HEK293 (cell line): ENCODE results near the gene KLHDC9.
A peak's percentile ranks its signal among the peaks of the same experiment; 100 is the strongest.

Experiments used
- ELK4 ChIP-seq: IDR thresholded peaks from 2 replicates; pipeline ENCODE4 v1.6.1; 2011; ENCODE audit warnings: mild to moderate bottlenecking, low read depth, low read length, borderline replicate concordance
- FEZF1 ChIP-seq: fragments of 450-650 bp; formaldehyde crosslinking; IDR thresholded peaks from 2 replicates; pipeline ENCODE4 v1.5.1; 2016; ENCODE audit warnings: missing biosample characterization, missing genetic modification characterization
- GLI4 ChIP-seq: fragments of 450-650 bp; formaldehyde crosslinking; IDR thresholded peaks from 2 replicates; pipeline ENCODE4 v1.5.1; 2016; ENCODE audit warnings: missing biosample characterization, missing genetic modification characterization
- PRDM1 ChIP-seq: fragments of 450-650 bp; formaldehyde crosslinking; IDR thresholded peaks from 2 replicates; pipeline ENCODE4; 2016; ENCODE audit warnings: missing biosample characterization, missing genetic modification characterization
- SCRT1 ChIP-seq: fragments of 450-650 bp; formaldehyde crosslinking; IDR thresholded peaks from 2 replicates; pipeline ENCODE4 v1.5.1; 2016; ENCODE audit warnings: missing biosample characterization, missing genetic modification characterization, borderline replicate concordance
- SP7 ChIP-seq: fragments of 450-650 bp; formaldehyde crosslinking; IDR thresholded peaks from 2 replicates; pipeline ENCODE4 v1.5.1; 2016; ENCODE audit warnings: missing biosample characterization, missing genetic modification characterization
- ZBTB8A ChIP-seq: fragments of 450-650 bp; formaldehyde crosslinking; IDR thresholded peaks from 2 replicates; pipeline ENCODE4 v1.5.1; 2016; ENCODE audit warnings: missing biosample characterization, missing genetic modification characterization
- ZFP69B ChIP-seq: fragments of 450-650 bp; formaldehyde crosslinking; IDR thresholded peaks from 2 replicates; pipeline ENCODE4 v1.5.1; 2016; ENCODE audit warnings: missing biosample characterization, missing genetic modification characterization
- ZNF157 ChIP-seq: fragments of 450-650 bp; formaldehyde crosslinking; IDR thresholded peaks from 2 replicates; pipeline ENCODE4 v1.5.1; 2016; ENCODE audit warnings: missing biosample characterization, missing genetic modification characterization
- ZNF2 ChIP-seq: fragments of 450-650 bp; formaldehyde crosslinking; IDR thresholded peaks from 2 replicates; pipeline ENCODE4 v1.5.1; 2016; ENCODE audit warnings: missing biosample characterization, missing genetic modification characterization
- ZNF23 ChIP-seq: fragments of 450-650 bp; formaldehyde crosslinking; IDR thresholded peaks from 2 replicates; pipeline ENCODE4 v1.5.1; 2016; ENCODE audit warnings: missing biosample characterization, missing genetic modification characterization, borderline replicate concordance
- ZNF24 ChIP-seq: fragments of 450-650 bp; formaldehyde crosslinking; IDR thresholded peaks from 2 replicates; pipeline ENCODE4 v1.5.1; 2016; ENCODE audit warnings: missing biosample characterization, missing genetic modification characterization
- ZNF274 ChIP-seq, 2 experiments: fragments of 200-500 bp in 1 of 2; fragments of 450-650 bp in 1 of 2; sonication (Bioruptor generic) in 1 of 2; formaldehyde crosslinking in 1 of 2; IDR thresholded peaks; 2 replicates each; pipeline versions ENCODE4 v1.5.1 to v1.6.1; 2014 to 2016; ENCODE audit warnings: borderline replicate concordance in 1 of 2, inconsistent platforms in 1 of 2, low read length in 1 of 2, missing biosample characterization in 1 of 2, missing genetic modification characterization in 1 of 2
- ZNF473 ChIP-seq: fragments of 450-650 bp; formaldehyde crosslinking; IDR thresholded peaks from 2 replicates; pipeline ENCODE4 v1.5.1; 2017; ENCODE audit warnings: missing biosample characterization, missing genetic modification characterization
- ZNF510 ChIP-seq: fragments of 450-650 bp; formaldehyde crosslinking; IDR thresholded peaks from 2 replicates; pipeline ENCODE4 v1.5.1; 2018; ENCODE audit warnings: mild to moderate bottlenecking, missing genetic modification characterization, missing biosample characterization; ENCODE audit not compliant: insufficient replicate concordance
- ZNF549 ChIP-seq: fragments of 450-650 bp; IDR thresholded peaks from 2 replicates; pipeline ENCODE4 v1.5.1; 2018; ENCODE audit warnings: missing biosample characterization, missing genetic modification characterization, mild to moderate bottlenecking, inconsistent platforms, moderate library complexity
- ZNF585B ChIP-seq: fragments of 450-650 bp; formaldehyde crosslinking; IDR thresholded peaks from 2 replicates; pipeline ENCODE4 v1.5.1; 2016; ENCODE audit warnings: missing biosample characterization, missing genetic modification characterization
- ZNF621 ChIP-seq: fragments of 450-650 bp; formaldehyde crosslinking; IDR thresholded peaks from 2 replicates; pipeline ENCODE4 v1.5.1; 2017; ENCODE audit warnings: missing biosample characterization, missing genetic modification characterization
- ZNF623 ChIP-seq: fragments of 450-650 bp; formaldehyde crosslinking; IDR thresholded peaks from 2 replicates; pipeline ENCODE4 v1.5.1; 2016; ENCODE audit warnings: missing biosample characterization, missing genetic modification characterization
- ZNF629 ChIP-seq: fragments of 450-650 bp; formaldehyde crosslinking; IDR thresholded peaks from 2 replicates; pipeline ENCODE4 v1.5.1; 2017; ENCODE audit warnings: missing biosample characterization, missing genetic modification characterization
- ZNF658 ChIP-seq: fragments of 450-650 bp; formaldehyde crosslinking; IDR thresholded peaks from 2 replicates; pipeline ENCODE4; 2016; ENCODE audit warnings: missing biosample characterization, missing genetic modification characterization
- ZNF768 ChIP-seq: fragments of 450-650 bp; formaldehyde crosslinking; IDR thresholded peaks from 2 replicates; pipeline ENCODE4 v1.5.1; 2018; ENCODE audit warnings: missing biosample characterization, mild to moderate bottlenecking, missing genetic modification characterization
- ZNF777 ChIP-seq: fragments of 450-650 bp; formaldehyde crosslinking; IDR thresholded peaks from 2 replicates; pipeline ENCODE4 v1.5.1; 2017; ENCODE audit warnings: missing biosample characterization, missing genetic modification characterization, borderline replicate concordance
- TF ChIP-seq, protein P1 (sequence below): fragments of 450-650 bp; formaldehyde crosslinking; IDR thresholded peaks from 2 replicates; pipeline ENCODE4 v1.5.1; 2017; ENCODE audit warnings: missing biosample characterization, missing genetic modification characterization
- TF ChIP-seq, protein P2 (sequence below): fragments of 450-650 bp; formaldehyde crosslinking; IDR thresholded peaks from 2 replicates; pipeline ENCODE4 v1.5.1; 2016; ENCODE audit warnings: missing biosample characterization, missing genetic modification characterization, borderline replicate concordance
- TF ChIP-seq, protein P3 (sequence below): fragments of 450-650 bp; formaldehyde crosslinking; IDR thresholded peaks from 2 replicates; pipeline ENCODE4 v1.5.1; 2016; ENCODE audit warnings: missing biosample characterization, missing genetic modification characterization
- TF ChIP-seq, protein P4 (sequence below): fragments of 450-650 bp; formaldehyde crosslinking; IDR thresholded peaks from 2 replicates; pipeline ENCODE4 v1.5.1; 2016; ENCODE audit warnings: missing biosample characterization, missing genetic modification characterization
- TF ChIP-seq, protein P5 (sequence below): fragments of 450-650 bp; formaldehyde crosslinking; IDR thresholded peaks from 2 replicates; pipeline ENCODE4 v1.5.1; 2016; ENCODE audit warnings: missing biosample characterization, missing genetic modification characterization

The KLHDC9 gene

DNA sequence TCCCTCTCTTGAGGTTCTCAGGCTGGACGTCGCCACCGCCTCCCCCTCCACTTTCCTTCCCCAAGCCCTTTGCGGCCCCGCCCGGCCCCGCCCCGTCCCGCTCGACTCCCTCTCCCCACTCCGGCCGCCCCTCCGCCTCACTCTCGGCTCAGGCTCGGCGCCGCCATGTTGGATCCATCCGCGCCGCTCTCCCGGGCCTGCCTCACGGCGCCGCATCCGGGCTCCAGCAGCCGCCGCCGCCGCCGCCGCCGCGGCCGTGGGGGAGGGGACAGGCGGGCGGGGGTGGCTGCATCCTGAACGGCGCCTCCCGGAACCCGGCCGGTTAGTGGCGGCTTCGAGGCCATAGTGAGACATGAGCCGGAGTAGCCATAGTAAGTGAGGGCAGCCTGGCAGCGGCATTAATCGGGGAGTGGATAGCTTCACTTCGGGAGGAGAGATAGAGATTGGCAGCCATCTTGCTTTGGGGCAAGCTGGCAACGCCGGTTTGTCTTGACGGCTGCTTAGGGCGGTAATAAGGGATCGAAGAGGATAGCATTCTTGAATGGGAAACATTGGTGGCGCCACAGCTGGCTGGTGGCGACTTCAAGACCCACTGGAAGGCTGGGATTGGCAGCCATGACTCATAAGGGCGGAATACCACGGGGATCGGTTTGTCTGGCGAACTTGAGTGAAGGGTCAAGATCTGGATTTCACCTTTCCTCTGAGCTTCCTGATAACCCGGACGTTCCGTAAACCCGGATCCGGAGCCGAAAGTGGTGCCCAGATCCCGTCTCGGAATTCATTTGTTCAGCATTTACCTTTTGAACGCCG is 34.5 kb downstream of the KLHDC9 start, which contains the start of gene DEDD (continued):
- TF ChIP-seq ELK4 (no peak), ZNF629 (tag by site-specific recombination) (peak; percentile 21; the same call in 1 of the 2 replicates), PRDM1 (tag by site-specific recombination) (0 out of 2 replicates have a peak, but pooled peaks have one; percentile 44), ZNF768 (tag by site-specific recombination) (no peak; the same call in 1 of the 2 replicates), ZFP69B (tag by site-specific recombination) (no peak), ZNF274 (IDR thresholded peaks at IDR 0.05; ENCODE audit: low read length) (no peak), ZNF274 (tag by site-specific recombination; IDR thresholded peaks at IDR 0.05; ENCODE audit: borderline replicate concordance) (no peak), GLI4 (tag by site-specific recombination) (no peak), SP7 (tag by site-specific recombination) (0 out of 2 replicates have a peak, but pooled peaks have one; percentile 53), ZNF473 (no peak), ZNF621 (tag by site-specific recombination) (no peak), ZBTB8A (tag by site-specific recombination) (peak; percentile 35; the same call in 1 of the 2 replicates), SCRT1 (tag by site-specific recombination) (no peak), FEZF1 (tag by site-specific recombination) (no peak), ZNF2 (tag by site-specific recombination) (no peak), ZNF23 (no peak), ZNF585B (tag by site-specific recombination) (no peak), ZNF549 (tag by site-specific recombination) (no peak), ZNF24 (tag by site-specific recombination) (peak; percentile 94), ZNF510 (tag by site-specific recombination) (no peak), ZNF623 (no peak), ZNF658 (tag by site-specific recombination) (no peak), ZNF777 (tag by site-specific recombination) (no peak), ZNF157 (tag by site-specific recombination) (no peak)
- TF ChIP-seq, protein P1, sequence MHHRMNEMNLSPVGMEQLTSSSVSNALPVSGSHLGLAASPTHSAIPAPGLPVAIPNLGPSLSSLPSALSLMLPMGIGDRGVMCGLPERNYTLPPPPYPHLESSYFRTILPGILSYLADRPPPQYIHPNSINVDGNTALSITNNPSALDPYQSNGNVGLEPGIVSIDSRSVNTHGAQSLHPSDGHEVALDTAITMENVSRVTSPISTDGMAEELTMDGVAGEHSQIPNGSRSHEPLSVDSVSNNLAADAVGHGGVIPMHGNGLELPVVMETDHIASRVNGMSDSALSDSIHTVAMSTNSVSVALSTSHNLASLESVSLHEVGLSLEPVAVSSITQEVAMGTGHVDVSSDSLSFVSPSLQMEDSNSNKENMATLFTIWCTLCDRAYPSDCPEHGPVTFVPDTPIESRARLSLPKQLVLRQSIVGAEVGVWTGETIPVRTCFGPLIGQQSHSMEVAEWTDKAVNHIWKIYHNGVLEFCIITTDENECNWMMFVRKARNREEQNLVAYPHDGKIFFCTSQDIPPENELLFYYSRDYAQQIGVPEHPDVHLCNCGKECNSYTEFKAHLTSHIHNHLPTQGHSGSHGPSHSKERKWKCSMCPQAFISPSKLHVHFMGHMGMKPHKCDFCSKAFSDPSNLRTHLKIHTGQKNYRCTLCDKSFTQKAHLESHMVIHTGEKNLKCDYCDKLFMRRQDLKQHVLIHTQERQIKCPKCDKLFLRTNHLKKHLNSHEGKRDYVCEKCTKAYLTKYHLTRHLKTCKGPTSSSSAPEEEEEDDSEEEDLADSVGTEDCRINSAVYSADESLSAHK (tag by site-specific recombination) = no peak
- TF ChIP-seq, protein P2, sequence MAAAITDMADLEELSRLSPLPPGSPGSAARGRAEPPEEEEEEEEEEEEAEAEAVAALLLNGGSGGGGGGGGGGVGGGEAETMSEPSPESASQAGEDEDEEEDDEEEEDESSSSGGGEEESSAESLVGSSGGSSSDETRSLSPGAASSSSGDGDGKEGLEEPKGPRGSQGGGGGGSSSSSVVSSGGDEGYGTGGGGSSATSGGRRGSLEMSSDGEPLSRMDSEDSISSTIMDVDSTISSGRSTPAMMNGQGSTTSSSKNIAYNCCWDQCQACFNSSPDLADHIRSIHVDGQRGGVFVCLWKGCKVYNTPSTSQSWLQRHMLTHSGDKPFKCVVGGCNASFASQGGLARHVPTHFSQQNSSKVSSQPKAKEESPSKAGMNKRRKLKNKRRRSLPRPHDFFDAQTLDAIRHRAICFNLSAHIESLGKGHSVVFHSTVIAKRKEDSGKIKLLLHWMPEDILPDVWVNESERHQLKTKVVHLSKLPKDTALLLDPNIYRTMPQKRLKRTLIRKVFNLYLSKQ (tag by site-specific recombination) = no peak
- TF ChIP-seq, protein P3, sequence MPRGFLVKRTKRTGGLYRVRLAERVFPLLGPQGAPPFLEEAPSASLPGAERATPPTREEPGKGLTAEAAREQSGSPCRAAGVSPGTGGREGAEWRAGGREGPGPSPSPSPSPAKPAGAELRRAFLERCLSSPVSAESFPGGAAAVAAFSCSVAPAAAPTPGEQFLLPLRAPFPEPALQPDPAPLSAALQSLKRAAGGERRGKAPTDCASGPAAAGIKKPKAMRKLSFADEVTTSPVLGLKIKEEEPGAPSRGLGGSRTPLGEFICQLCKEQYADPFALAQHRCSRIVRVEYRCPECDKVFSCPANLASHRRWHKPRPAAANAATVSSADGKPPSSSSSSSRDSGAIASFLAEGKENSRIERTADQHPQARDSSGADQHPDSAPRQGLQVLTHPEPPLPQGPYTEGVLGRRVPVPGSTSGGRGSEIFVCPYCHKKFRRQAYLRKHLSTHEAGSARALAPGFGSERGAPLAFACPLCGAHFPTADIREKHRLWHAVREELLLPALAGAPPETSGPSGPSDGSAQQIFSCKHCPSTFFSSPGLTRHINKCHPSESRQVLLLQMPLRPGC (tag by site-specific recombination) = peak; percentile 35; the same call in 1 of the 2 replicates
- TF ChIP-seq, protein P4, sequence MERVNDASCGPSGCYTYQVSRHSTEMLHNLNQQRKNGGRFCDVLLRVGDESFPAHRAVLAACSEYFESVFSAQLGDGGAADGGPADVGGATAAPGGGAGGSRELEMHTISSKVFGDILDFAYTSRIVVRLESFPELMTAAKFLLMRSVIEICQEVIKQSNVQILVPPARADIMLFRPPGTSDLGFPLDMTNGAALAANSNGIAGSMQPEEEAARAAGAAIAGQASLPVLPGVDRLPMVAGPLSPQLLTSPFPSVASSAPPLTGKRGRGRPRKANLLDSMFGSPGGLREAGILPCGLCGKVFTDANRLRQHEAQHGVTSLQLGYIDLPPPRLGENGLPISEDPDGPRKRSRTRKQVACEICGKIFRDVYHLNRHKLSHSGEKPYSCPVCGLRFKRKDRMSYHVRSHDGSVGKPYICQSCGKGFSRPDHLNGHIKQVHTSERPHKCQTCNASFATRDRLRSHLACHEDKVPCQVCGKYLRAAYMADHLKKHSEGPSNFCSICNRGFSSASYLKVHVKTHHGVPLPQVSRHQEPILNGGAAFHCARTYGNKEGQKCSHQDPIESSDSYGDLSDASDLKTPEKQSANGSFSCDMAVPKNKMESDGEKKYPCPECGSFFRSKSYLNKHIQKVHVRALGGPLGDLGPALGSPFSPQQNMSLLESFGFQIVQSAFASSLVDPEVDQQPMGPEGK = peak; percentile 25; the same call in 1 of the 2 replicates
- TF ChIP-seq, protein P5, sequence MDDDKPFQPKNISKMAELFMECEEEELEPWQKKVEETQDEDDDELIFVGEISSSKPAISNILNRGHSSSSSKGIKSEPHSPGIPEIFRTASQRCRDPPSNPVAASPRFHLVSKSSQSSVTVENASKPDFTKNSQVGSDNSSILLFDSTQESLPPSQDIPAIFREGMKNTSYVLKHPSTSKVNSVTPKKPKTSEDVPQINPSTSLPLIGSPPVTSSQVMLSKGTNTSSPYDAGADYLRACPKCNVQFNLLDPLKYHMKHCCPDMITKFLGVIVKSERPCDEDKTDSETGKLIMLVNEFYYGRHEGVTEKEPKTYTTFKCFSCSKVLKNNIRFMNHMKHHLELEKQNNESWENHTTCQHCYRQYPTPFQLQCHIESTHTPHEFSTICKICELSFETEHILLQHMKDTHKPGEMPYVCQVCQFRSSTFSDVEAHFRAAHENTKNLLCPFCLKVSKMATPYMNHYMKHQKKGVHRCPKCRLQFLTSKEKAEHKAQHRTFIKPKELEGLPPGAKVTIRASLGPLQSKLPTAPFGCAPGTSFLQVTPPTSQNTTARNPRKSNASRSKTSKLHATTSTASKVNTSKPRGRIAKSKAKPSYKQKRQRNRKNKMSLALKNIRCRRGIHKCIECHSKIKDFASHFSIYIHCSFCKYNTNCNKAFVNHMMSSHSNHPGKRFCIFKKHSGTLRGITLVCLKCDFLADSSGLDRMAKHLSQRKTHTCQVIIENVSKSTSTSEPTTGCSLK (tag by site-specific recombination) = no peak
